Left kidney (tissue), 8 donors: ENCODE measurements around the gene PRSS53. TPM values are rescaled to one million over a fixed set of nuclear protein-coding genes. Genes with fewer than 3 reads are reported as not detected.
"Not testable (repeated sequence)": the region's sequence is repeated elsewhere in the genome, so short reads cannot be mapped to it uniquely, and the experiment has no call there.

Source experiments
- DNase-seq: peaks from one replicate; pipeline ENCODE4 v3.0.0-alpha.2; 2013
- long read RNA-seq, 8 donors: transcript quantifications; one replicate each; lab custom pipeline, GENCODE V29; 2026
- polyA plus RNA-seq: library from polyadenylated mRNA; unstranded; fragments of 120-200 nt; gene quantifications from one replicate; pipeline ENCODE4 v1.2.1, GENCODE V29; 2013; ENCODE audit not compliant: insufficient read length

PRSS53 gene
- polyA plus RNA-seq: 1.3 TPM
- long read RNA-seq, donor 1: 0 reads
- long read RNA-seq, donor 2: 0 reads
- long read RNA-seq, donor 3: 0 reads
- long read RNA-seq, donor 4: 0 reads
- long read RNA-seq, donor 5: 0 reads
- long read RNA-seq, donor 6: 0 reads
- long read RNA-seq, donor 7: 0 reads
- long read RNA-seq, donor 8: 0 reads

GRCh38 chr16:31088459-31089183 lies at the start of gene PRSS53:
PRSS53 (minus strand) TSS chr16:31088943; CDS start chr16:31088809, 134 bp downstream.
- no peak for DNase-seq

GRCh38 chr16:31136822-31137499 lies 48.2 kb upstream of the PRSS53 start:
- not testable (repeated sequence) for DNase-seq

GRCh38 chr16:31136287-31136662 lies 47.5 kb upstream of the PRSS53 start:
- DNase-seq: no peak

- DNase-seq: no peak
These were observed 47.0 kb upstream of the PRSS53 start, which contains the start of gene PRSS8 for GRCh38 chr16:31135535-31136286. PRSS8 (minus strand) TSS chr16:31135727; CDS start chr16:31135498, 229 bp downstream.

- DNase-seq: no peak
These were observed 46.1 kb upstream of the PRSS53 start for GRCh38 chr16:31134625-31135534.

GRCh38 chr16:31134091-31134571 lies 45.4 kb upstream of the PRSS53 start:
- no peak for DNase-seq

- DNase-seq: no peak
These were observed 44.3 kb upstream of the PRSS53 start for GRCh38 chr16:31133046-31133501.

- no peak for DNase-seq
These were observed 43.7 kb upstream of the PRSS53 start for GRCh38 chr16:31132303-31132979.

GRCh38 chr16:31131841-31132271 lies 43.1 kb upstream of the PRSS53 start:
- DNase-seq: no peak

GRCh38 chr16:31131416-31131815 lies 42.7 kb upstream of the PRSS53 start:
- no peak for DNase-seq

GRCh38 chr16:31130899-31131298 lies 42.2 kb upstream of the PRSS53 start:
- DNase-seq: no peak

- no peak for DNase-seq
These were observed 41.7 kb upstream of the PRSS53 start for GRCh38 chr16:31130336-31130891.

GRCh38 chr16:31129568-31130335 lies 41.0 kb upstream of the PRSS53 start:
- DNase-seq: no peak

GRCh38 chr16:31128711-31129567 lies 40.2 kb upstream of the PRSS53 start:
- no peak for DNase-seq

GRCh38 chr16:31127182-31127581 lies 38.4 kb upstream of the PRSS53 start:
- DNase-seq: no peak

- no peak for DNase-seq
These were observed 37.1 kb upstream of the PRSS53 start for GRCh38 chr16:31125844-31126243.

- DNase-seq: no peak
These were observed 31.4 kb upstream of the PRSS53 start for GRCh38 chr16:31120129-31120528.
